GM12878 (cell line): Measurements from ENCODE around the gene PTPDC1. TPM values are rescaled to one million over a fixed set of nuclear protein-coding genes. Genes with fewer than 3 reads are reported as not detected.

Experiments used
- ATAC-seq: fragments of 200-7000 bp; cut with Tn5 transposase; 3 replicates; pipeline ENCODE4 v1.9.1; 2020; ENCODE audit warnings: mild to moderate bottlenecking, moderate library complexity
- BruUV-seq: library from RNA; stranded (reverse); fragments of 400-500 nt; replicated peaks from 2 replicates; lab custom pipeline; 2021; lab: Mats Ljungman, UMichigan
- CTCF ChIA-PET: fragments of 300-600 bp; sonication (Branson Sonifier 250); formaldehyde crosslinking; extraction: SDS; loops from one replicate; lab custom pipeline; 2021; ENCODE audit warnings: inconsistent platforms; lab: Yijun Ruan, JAX
- POLR2A ChIA-PET: fragments of 350-600 bp; formaldehyde crosslinking; extraction: SDS; loops from one replicate; lab custom pipeline; 2021; ENCODE audit warnings: inconsistent platforms; lab: Charles Lee
- RAD21 ChIA-PET: fragments of 300-600 bp; sonication (Branson Sonifier 250); formaldehyde crosslinking; loops from one replicate; lab custom pipeline; 2023; ENCODE audit warnings: antibody characterized with exemption; ENCODE audit not compliant: unreplicated experiment; lab: Charles Lee
- SMC1A ChIA-PET: fragments of 300-600 bp; sonication (Branson Sonifier 250); formaldehyde crosslinking; loops from one replicate; lab custom pipeline; 2023; ENCODE audit not compliant: unreplicated experiment, uncharacterized antibody; lab: Charles Lee
- DNase-seq: peaks from one replicate; pipeline ENCODE4 v3.0.0-alpha.2; 2011; ENCODE audit warnings: low read depth, low spot score
- FAIRE-seq: peaks from 3 replicates; lab custom pipeline; 2011; peaks lifted over from hg19 to GRCh38; lab: Jason Lieb, UNC
- H2AFZ ChIP-seq: 2 replicates; pipeline ENCODE4 v1.6.0; 2011; ENCODE audit warnings: low read depth, low read length, control low read depth; ENCODE audit not compliant: control insufficient read depth
- H3K27ac ChIP-seq: 2 replicates; pipeline ENCODE4 v1.5.1; 2011; ENCODE audit warnings: control low read depth; ENCODE audit not compliant: control insufficient read depth, insufficient read depth
- H3K27me3 ChIP-seq, 2 experiments: replicated peaks in 1 of 2; 2 replicates each; pipeline versions ENCODE4 v1.6.0 to v1.6.1; 2011; ENCODE audit warnings: low read length in 1 of 2; ENCODE audit not compliant: control insufficient read depth in 2 of 2, insufficient read depth in 2 of 2
- H3K36me3 ChIP-seq, 2 experiments: 2 replicates each; pipeline ENCODE4 v1.5.1; 2011; ENCODE audit warnings: low read length in 1 of 2; ENCODE audit not compliant: control insufficient read depth in 2 of 2, insufficient read depth in 2 of 2
- H3K4me1 ChIP-seq: 2 replicates; pipeline ENCODE4 v1.6.1; 2011; ENCODE audit warnings: mild to moderate bottlenecking, low read length, moderate library complexity, mixed read lengths; ENCODE audit not compliant: control insufficient read depth, insufficient read depth
- H3K4me2 ChIP-seq: 2 replicates; pipeline ENCODE4 v1.6.0; 2011; ENCODE audit warnings: control low read depth; ENCODE audit not compliant: control insufficient read depth, insufficient read depth
- H3K4me3 ChIP-seq: fragments of 200-600 bp; sonication (generic); 2 replicates; pipeline ENCODE4 v1.5.1; 2016
- H3K79me2 ChIP-seq: 2 replicates; pipeline ENCODE4 v1.6.0; 2011; ENCODE audit warnings: low read length; ENCODE audit not compliant: control insufficient read depth, insufficient read depth
- H3K9ac ChIP-seq: 2 replicates; pipeline ENCODE4 v1.8.0; 2011; ENCODE audit warnings: low read length, control low read depth, mixed read lengths; ENCODE audit not compliant: control insufficient read depth, insufficient read depth
- H3K9me3 ChIP-seq: replicated peaks from 3 replicates; pipeline ENCODE4 v1.5.1; 2011; ENCODE audit warnings: mild to moderate bottlenecking, low read length; ENCODE audit not compliant: control insufficient read depth, insufficient read depth
- H4K20me1 ChIP-seq: 2 replicates; pipeline ENCODE4 v1.6.0; 2011; ENCODE audit not compliant: control insufficient read depth, insufficient read depth
- ATF2 ChIP-seq: IDR thresholded peaks from 2 replicates; pipeline ENCODE4 v1.6.1; 2012; ENCODE audit warnings: low read length, inconsistent platforms
- ESRRA ChIP-seq: IDR thresholded peaks from 2 replicates; pipeline ENCODE4 v1.6.1; 2012; ENCODE audit warnings: mild to moderate bottlenecking, low read length, improper control_type of control experiment
- FOS ChIP-seq: IDR thresholded peaks from 3 replicates; pipeline ENCODE4 v1.6.1; 2011; ENCODE audit warnings: borderline replicate concordance; ENCODE audit not compliant: insufficient read length; ENCODE audit errors: extremely low read depth
- JUND ChIP-seq: IDR thresholded peaks from 2 replicates; pipeline ENCODE4 v1.6.1; 2012; ENCODE audit warnings: low read depth, mild to moderate bottlenecking, low read length, improper control_type of control experiment, moderate library complexity
- NFXL1 ChIP-seq: fragments of 450-650 bp; IDR thresholded peaks from 2 replicates; pipeline ENCODE4 v1.6.1; 2017; ENCODE audit warnings: antibody characterized with exemption, mild to moderate bottlenecking, borderline replicate concordance
- PAX8 ChIP-seq: fragments of 450-650 bp; IDR thresholded peaks from 2 replicates; pipeline ENCODE4 v1.6.1; 2017; ENCODE audit warnings: mild to moderate bottlenecking, moderate library complexity
- YY1 ChIP-seq: IDR thresholded peaks from 2 replicates; pipeline ENCODE4 v1.6.1; 2011; ENCODE audit warnings: low read depth, mild to moderate bottlenecking, low read length
- WGBS: methylation state at CpG from one replicate; pipeline ENCODE4 v1.1.6; 2016; ENCODE audit warnings: low lambda C conversion rate; ENCODE audit not compliant: insufficient replicate concordance, insufficient coverage; ENCODE audit errors: missing lambda C conversion rate; 5-methylcytosine and 5-hydroxymethylcytosine counted together
- in situ Hi-C: fragments of 300-500 bp; cut with MboI; formaldehyde crosslinking; loops from 9 replicates; pipeline ENCODE4 v1.14.3; 2018; ENCODE audit warnings: mixed read lengths
- intact Hi-C: fragments of 100-400 bp; cut with micrococcal nuclease; formaldehyde crosslinking; loops from one replicate; pipeline ENCODE4 v1.14.2; 2022; ENCODE audit not compliant: unreplicated experiment
- polyA plus RNA-seq, 11 experiments: library from polyadenylated mRNA; depleted of rRNA in 4 of 11; unstranded in 6 of 11; stranded (reverse) in 5 of 11; fragments of >200 nt; fragmentation: Nextera tagmentation in 4 of 11; fragmentation: Illumina TruSeq in 1 of 11; extraction: Ambion mirVana in 4 of 11; extraction: Trizol in 1 of 11; gene quantifications; 1 replicate in 1 of 11; 2 replicates in 10 of 11; pipeline versions ENCODE4 v1.2.1 to v1.2.3, GENCODE V29; 2011 to 2016; ENCODE audit warnings: inconsistent platforms in 2 of 11, missing spikeins in 2 of 11, low read depth in 1 of 11
- total RNA-seq, 4 experiments: library from RNA; depleted of rRNA in 3 of 4; stranded (reverse); fragments of >200 nt in 3 of 4; fragmentation: Illumina TruSeq in 1 of 4; extraction: Trizol in 1 of 4; gene quantifications; 2 replicates each; pipeline versions ENCODE4 v1.2.1 to v1.2.3, GENCODE V29; 2013 to 2021
- TF ChIP-seq, protein P1 (sequence below): IDR thresholded peaks from 2 replicates; pipeline ENCODE4 v1.6.1; 2012; ENCODE audit warnings: low read depth, low read length, improper control_type of control experiment

PTPDC1 gene
- total and polyA plus RNA-seq, 10 of the 15 experiments (the other 5 are each of a cell fraction or from before 2014, with no cell fraction given) = 1.2 to 4.5 (median 2.9) TPM

- Histone ChIP-seq H3K36me3 (no peaks in the 10 kb centered on the region), H3K4me3 (no peak overlapping the region), H3K4me1 (0 out of 2 replicates have a peak, but pooled peaks cover 5% of the 10 kb centered on the region), H3K27ac (no peak overlapping the region), H3K4me2 (no peak overlapping the region), H3K9me3 (no peaks in the 10 kb centered on the region), H4K20me1 (no peaks in the 10 kb centered on the region), H3K9ac (no peak overlapping the region), H3K27me3 (no peaks in the 10 kb centered on the region), H3K79me2 (no peaks in the 10 kb centered on the region), H2AFZ (no peak overlapping the region)
- no peak for FAIRE-seq
- BruUV-seq = no TSS peak
- no peak for DNase-seq
- intact Hi-C loops = no loop called here
- TF ChIP-seq JUND = no peak
- TF ChIP-seq, protein P1, sequence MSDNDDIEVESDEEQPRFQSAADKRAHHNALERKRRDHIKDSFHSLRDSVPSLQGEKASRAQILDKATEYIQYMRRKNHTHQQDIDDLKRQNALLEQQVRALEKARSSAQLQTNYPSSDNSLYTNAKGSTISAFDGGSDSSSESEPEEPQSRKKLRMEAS = no peak
- no peak for TF ChIP-seq FOS
- TF ChIP-seq PAX8 = no peak
- no peak for TF ChIP-seq YY1
- no peak for TF ChIP-seq ATF2
- no peak for TF ChIP-seq ESRRA
- no peak for TF ChIP-seq NFXL1
- ChIA-PET POLR2A (no interaction called here), SMC1A (interaction anchor here (0.9 kb wide), 1 partner anchor 9 kb away, joined by 3 read pairs; no protein-coding TSS in a partner anchor), RAD21 (no interaction called here), CTCF (no interaction called here)
- ATAC-seq = no peak
- 95% methylated on average over 2 of the region's 2 CpGs for WGBS
- in situ Hi-C loops = no loop called here
Observed at GRCh38 chr9:94078086-94078485, 6.2 kb upstream of the PTPDC1 start.
